Gastrocnemius medialis (tissue), 4 donors: ENCODE measurements around the gene ENHO. TPM values are rescaled to one million over a fixed set of nuclear protein-coding genes. Genes with fewer than 3 reads are reported as not detected.

Source experiments
- ATAC-seq, 2 donors: fragments of 150-250 bp; one replicate each; pipeline ENCODE4 v1.9.1; 2016
- DNase-seq, 2 donors: peaks; one replicate each; pipeline ENCODE4 v3.0.0-alpha.2; 2019
- H3K27ac ChIP-seq, 4 donors: fragments of 200-600 bp; sonication (generic); 1 replicate in 1 of 4; 2 replicates in 3 of 4; pipeline ENCODE4 v1.5.1; 2016 to 2018; ENCODE audit warnings: mild to moderate bottlenecking in 2 of 4, moderate library complexity in 1 of 4
- H3K27me3 ChIP-seq, 3 donors: fragments of 200-600 bp; sonication (generic) in 2 of 3; 1 replicate in 1 of 3; 2 replicates in 2 of 3; pipeline versions ENCODE4 v1.5.1 to v1.6.0; 2016 to 2019; ENCODE audit warnings: mild to moderate bottlenecking in 1 of 3, moderate library complexity in 1 of 3
- H3K36me3 ChIP-seq, 2 donors: fragments of 200-600 bp; sonication (generic) in 1 of 2; one replicate each; pipeline ENCODE4 v1.5.1; 2017 to 2018
- H3K4me1 ChIP-seq, 2 donors: fragments of 200-600 bp; sonication (generic) in 1 of 2; one replicate each; pipeline ENCODE4 v1.5.1; 2016 to 2017; ENCODE audit warnings: mild to moderate bottlenecking in 2 of 2
- H3K4me3 ChIP-seq, 4 donors: fragments of 200-600 bp; sonication (generic) in 3 of 4; 1 replicate in 1 of 4; 2 replicates in 3 of 4; pipeline ENCODE4 v1.5.1; 2016 to 2019; ENCODE audit warnings: mild to moderate bottlenecking in 2 of 4
- H3K9me3 ChIP-seq, 3 donors: fragments of 200-600 bp; sonication (generic) in 2 of 3; 1 replicate in 1 of 3; 2 replicates in 2 of 3; pipeline ENCODE4 v1.5.1; 2016 to 2019
- CTCF ChIP-seq, 5 experiments: fragments of 450-650 bp in 3 of 5; fragments of 200-600 bp in 2 of 5; sonication (generic) in 2 of 5; IDR thresholded peaks in 4 of 5; conservative IDR thresholded peaks in 1 of 5; 1 replicate in 4 of 5; 2 replicates in 1 of 5; pipeline ENCODE4 v1.5.1; 2016 to 2019; ENCODE audit warnings: antibody characterized with exemption in 5 of 5, mild to moderate bottlenecking in 3 of 5, moderate library complexity in 3 of 5
- POLR2A ChIP-seq, 2 donors: fragments of 450-650 bp; IDR thresholded peaks; one replicate each; pipeline ENCODE4 v1.6.1; 2017; ENCODE audit warnings: antibody characterized with exemption in 2 of 2, mild to moderate bottlenecking in 2 of 2, moderate library complexity in 2 of 2
- in situ Hi-C, 4 donors: fragments of 200-750 bp; cut with MboI; loops; one replicate each; pipeline versions ENCODE4 v1.15.0 to v1.8.0; 2017; ENCODE audit warnings: low sequenced_read_pairs in 4 of 4
- intact Hi-C: fragments of 100-400 bp; cut with DNase I; formaldehyde crosslinking; loops from one replicate; pipeline ENCODE4 v1.15.1; 2023; ENCODE audit warnings: low total_unique reads
- total RNA-seq, 4 donors: library from RNA; depleted of rRNA; stranded (reverse); fragments of >200 nt; gene quantifications; one replicate each; pipeline versions ENCODE4 v1.1.0 to v1.2.3, GENCODE V29; 2016

ENHO gene
- total RNA-seq, 4 donors from 2014 or later: 0.65 TPM; not detected in 3

GRCh38 chr9:34501889-34502425, 20.8 kb downstream of the ENHO start:
- no peaks in the 10 kb centered on the region for H3K36me3 ChIP-seq
- TF ChIP-seq POLR2A (IDR thresholded peaks at IDR 0.05) (no peak), CTCF (IDR thresholded peaks at IDR 0.05 in 4 of 5, conservative IDR thresholded peaks at IDR 0.05 in 1 of 5) (peak in 1 of 5 experiments; percentile 25)
- ATAC-seq (peak in 1 of 2 donors; percentile 28), DNase-seq (no peak)
- no peaks in the 10 kb centered on the region for H3K9me3 ChIP-seq
- intact Hi-C loops (loop anchor here (2.0 to 5.0 kb wide), 3 partner anchors 50 to 170 kb away; no protein-coding TSS in a partner anchor), in situ Hi-C loops (loop anchor here in 2 of 4 donors (5.0 to 25.0 kb wide), 2 partner anchors 95 to 110 kb away; partner anchors contain the start of genes DCTN3 (in 1 of the 2) and RPP25L (in 1 of the 2))
- H3K27me3 ChIP-seq: no peaks in the 10 kb centered on the region
- H3K4me3 ChIP-seq: no peak overlapping the region
- H3K4me1 ChIP-seq: no peaks in the 10 kb centered on the region
- no peak overlapping the region for H3K27ac ChIP-seq

GRCh38 chr9:34501372-34501771, 21.4 kb downstream of the ENHO start:
- Histone ChIP-seq H3K9me3 (no peaks in the 10 kb centered on the region), H3K4me3 (no peak overlapping the region), H3K27me3 (no peaks in the 10 kb centered on the region), H3K27ac (no peak overlapping the region), H3K4me1 (no peaks in the 10 kb centered on the region), H3K36me3 (no peaks in the 10 kb centered on the region)
- in situ Hi-C loops (loop anchor here in 2 of 4 donors (5.0 to 25.0 kb wide), 2 partner anchors 94 to 111 kb away; partner anchors contain the start of genes DCTN3 (in 1 of the 2) and RPP25L (in 1 of the 2)), intact Hi-C loops (loop anchor here (2.0 to 5.0 kb wide), 3 partner anchors 49 to 169 kb away; no protein-coding TSS in a partner anchor)
- no peak for ATAC-seq
- no peak for DNase-seq
- TF ChIP-seq CTCF (IDR thresholded peaks at IDR 0.05 in 4 of 5, conservative IDR thresholded peaks at IDR 0.05 in 1 of 5): no peak

GRCh38 chr9:34500623-34501267, 22.0 kb downstream of the ENHO start:
- in situ Hi-C loops: loop anchor here in 2 of 4 donors (5.0 to 25.0 kb wide), 2 partner anchors 93 to 112 kb away; partner anchors contain the start of genes DCTN3 (in 1 of the 2) and RPP25L (in 1 of the 2)
- H3K27ac ChIP-seq: no peak overlapping the region
- ATAC-seq: peak; percentile 61 to 82
- no peaks in the 10 kb centered on the region for H3K4me1 ChIP-seq
- no peaks in the 10 kb centered on the region for H3K36me3 ChIP-seq
- peak; percentile 90 to 98 (median 97) for TF ChIP-seq CTCF (IDR thresholded peaks at IDR 0.05 in 4 of 5, conservative IDR thresholded peaks at IDR 0.05 in 1 of 5)
- no peak for TF ChIP-seq POLR2A (IDR thresholded peaks at IDR 0.05)
- DNase-seq: peak; percentile 27 to 53
- H3K27me3 ChIP-seq: no peaks in the 10 kb centered on the region
- H3K9me3 ChIP-seq: no peaks in the 10 kb centered on the region
- H3K4me3 ChIP-seq: no peak overlapping the region
- intact Hi-C loops: loop anchor here (1.0 to 5.0 kb wide), 5 partner anchors 48 to 168 kb away; no protein-coding TSS in a partner anchor

- H3K4me1 ChIP-seq: no peaks in the 10 kb centered on the region
- DNase-seq (no peak), ATAC-seq (no peak)
- H3K27ac ChIP-seq: no peak overlapping the region
- in situ Hi-C loops: loop anchor here in 3 of 4 donors (5.0 to 10.0 kb wide), 3 partner anchors 64 to 94 kb away; no protein-coding TSS in a partner anchor
- H3K36me3 ChIP-seq: no peaks in the 10 kb centered on the region
- no peaks in the 10 kb centered on the region for H3K27me3 ChIP-seq
- H3K9me3 ChIP-seq: no peaks in the 10 kb centered on the region
- intact Hi-C loops: no loop called here
- no peak for TF ChIP-seq CTCF (IDR thresholded peaks at IDR 0.05 in 4 of 5, conservative IDR thresholded peaks at IDR 0.05 in 1 of 5)
- TF ChIP-seq POLR2A (IDR thresholded peaks at IDR 0.05): no peak
- H3K4me3 ChIP-seq: no peak overlapping the region
These were observed 23.7 kb downstream of the ENHO start for GRCh38 chr9:34499076-34499475.
